ENCODE results near the gene CRYZL1. TPM values are rescaled to one million over a fixed set of nuclear protein-coding genes. Genes with fewer than 3 reads are reported as not detected.

CRYZL1 gene
- total and polyA plus RNA-seq, 2 donors (not counting 1 experiment from before 2014, with no cell fraction given), result 30.6 to 60.6 TPM

DNA sequence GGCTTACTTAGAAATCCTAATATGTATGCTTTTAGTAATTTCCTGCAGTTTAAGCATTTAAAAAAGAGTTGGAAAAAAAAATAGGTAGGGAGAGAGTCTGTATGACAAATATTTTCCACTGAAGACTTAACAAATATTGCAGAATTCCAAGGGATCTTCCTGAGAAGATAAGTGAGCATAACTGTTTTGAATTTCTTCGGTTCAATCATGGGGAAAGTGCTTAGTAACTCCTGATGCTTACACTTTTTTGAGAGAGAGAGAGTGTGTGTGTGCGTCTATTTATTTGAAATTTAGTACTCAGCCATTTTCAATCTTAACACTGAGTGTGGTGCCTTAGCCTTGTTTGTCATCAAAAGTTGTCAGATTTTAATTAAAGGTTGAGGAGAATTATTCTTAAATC lies 80.2 kb downstream of the CRYZL1 start:
- no peak for TF ChIP-seq EZH2 (IDR thresholded peaks at IDR 0.05; ENCODE audit: borderline replicate concordance, insufficient read depth, low read depth, low read length, poor library complexity, severe bottlenecking)
- TF ChIP-seq CTCF (IDR thresholded peaks at IDR 0.05), result no peak
- CTCF ChIA-PET, result interaction anchor here (1.2 kb wide), 1 partner anchor 44 kb away, joined by 3 read pairs; no protein-coding TSS in a partner anchor
- Histone ChIP-seq H3K9ac (ENCODE audit: low read length) (no peak overlapping the region), H3K4me1 (ENCODE audit: control insufficient read depth in 2 of 2, insufficient read depth in 2 of 2, low read length in 2 of 2) (no peaks in the 10 kb centered on the region), H3K4me2 (replicated peaks; ENCODE audit: low read depth, low read length, poor library complexity, severe bottlenecking) (no peak overlapping the region), H4K20me1 (ENCODE audit: control insufficient read depth, insufficient read depth, low read length, poor library complexity, severe bottlenecking) (peaks cover 65% of the 10 kb centered on the region), H2AFZ (ENCODE audit: insufficient read depth, low read depth, low read length, poor library complexity, severe bottlenecking) (no peak overlapping the region), H3K4me3 (ENCODE audit: control extremely low read depth in 1 of 5, extremely low read depth in 1 of 5, insufficient read depth in 1 of 5, low read depth in 2 of 5, low read length in 4 of 5) (no peak overlapping the region), H3K79me2 (ENCODE audit: control insufficient read depth, insufficient read depth, low read length) (peaks cover 78% of the 10 kb centered on the region), H3K27me3 (replicated peaks in 1 of 4; ENCODE audit: control extremely low read depth in 1 of 4, control insufficient read depth in 3 of 4, insufficient read depth in 4 of 4, low read length in 3 of 4) (no peaks in the 10 kb centered on the region), H3K9me3 (ENCODE audit: control extremely low read depth in 1 of 3, control insufficient read depth in 2 of 3, insufficient read depth in 1 of 3, low read length in 2 of 3) (no peaks in the 10 kb centered on the region), H3K36me3 (replicated peaks in 1 of 2; ENCODE audit: control extremely low read depth in 1 of 2, control insufficient read depth in 1 of 2, extremely low read depth in 1 of 2, insufficient read depth in 2 of 2, low read length in 1 of 2) (peaks cover 30 to 81% of the 10 kb centered on the region in 2 experiments), H3K27ac (ENCODE audit: low read length in 2 of 2) (no peak overlapping the region)
- 100% methylated on average over 1 of the region's 2 CpGs for WGBS (ENCODE audit: insufficient coverage)
- ATAC-seq (ENCODE audit: low read depth), result no peak
- H3K9me3 Mint-ChIP-seq (ENCODE audit: insufficient read depth), result no peaks in the 10 kb centered on the region
- H3K4me3 Mint-ChIP-seq, result no peak overlapping the region
- POLR2A ChIA-PET, result no interaction called here
- peaks cover 17% of the 10 kb centered on the region for H3K4me1 Mint-ChIP-seq
- no peak for DNase-seq
- intact Hi-C loops (cut with micrococcal nuclease), result loop anchor here (2.0 kb wide), 1 partner anchor 15 kb away; no protein-coding TSS in a partner anchor
- H3K27ac Mint-ChIP-seq, result no peak overlapping the region
- H3K27me3 Mint-ChIP-seq, result no peaks in the 10 kb centered on the region

DNA sequence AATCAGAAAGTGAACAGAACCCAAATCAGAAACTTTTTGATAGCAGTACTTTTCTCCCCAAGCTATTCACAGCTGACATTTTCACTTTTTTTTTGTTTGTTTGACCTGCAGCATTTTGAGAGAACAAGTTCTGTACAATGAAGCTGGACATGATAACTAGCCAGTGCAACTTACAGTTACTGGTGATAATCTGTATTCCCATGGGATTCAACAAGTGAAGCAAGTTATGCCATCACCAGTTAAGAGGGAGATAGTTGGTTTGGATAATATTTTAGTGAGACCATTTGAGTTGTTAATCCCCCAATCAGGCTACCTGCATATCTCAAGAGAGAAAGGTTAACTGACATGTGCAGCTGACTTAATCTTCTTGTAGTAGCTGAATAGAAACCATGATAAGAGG lies 80.6 kb downstream of the CRYZL1 start:
- ATAC-seq (ENCODE audit: low read depth), result no peak
- H2AFZ ChIP-seq (ENCODE audit: insufficient read depth, low read depth, low read length, poor library complexity, severe bottlenecking), result no peak overlapping the region
- POLR2A ChIA-PET, result no interaction called here
- Mint-ChIP-seq H3K4me1 (peaks cover 19% of the 10 kb centered on the region), H3K27ac (peak overlapping the region; percentile 23), H3K9me3 (ENCODE audit: insufficient read depth) (no peaks in the 10 kb centered on the region), H3K4me3 (no peak overlapping the region), H3K27me3 (no peaks in the 10 kb centered on the region)
- H3K27ac ChIP-seq (ENCODE audit: low read length in 2 of 2), result no peak overlapping the region
- no peak overlapping the region for H3K4me3 ChIP-seq (ENCODE audit: control extremely low read depth in 1 of 5, extremely low read depth in 1 of 5, insufficient read depth in 1 of 5, low read depth in 2 of 5, low read length in 4 of 5)
- TF ChIP-seq CTCF (IDR thresholded peaks at IDR 0.05) (no peak), EZH2 (IDR thresholded peaks at IDR 0.05; ENCODE audit: borderline replicate concordance, insufficient read depth, low read depth, low read length, poor library complexity, severe bottlenecking) (no peak)
- H4K20me1 ChIP-seq (ENCODE audit: control insufficient read depth, insufficient read depth, low read length, poor library complexity, severe bottlenecking), result peaks cover 69% of the 10 kb centered on the region
- no peak overlapping the region for H3K9ac ChIP-seq (ENCODE audit: low read length)
- H3K4me1 ChIP-seq (ENCODE audit: control insufficient read depth in 2 of 2, insufficient read depth in 2 of 2, low read length in 2 of 2), result peaks cover 0 to 2% of the 10 kb centered on the region in 2 donors
- no peak overlapping the region for H3K4me2 ChIP-seq (replicated peaks; ENCODE audit: low read depth, low read length, poor library complexity, severe bottlenecking)
- peaks cover 34 to 84% of the 10 kb centered on the region in 2 experiments for H3K36me3 ChIP-seq (replicated peaks in 1 of 2; ENCODE audit: control extremely low read depth in 1 of 2, control insufficient read depth in 1 of 2, extremely low read depth in 1 of 2, insufficient read depth in 2 of 2, low read length in 1 of 2)
- intact Hi-C loops (cut with micrococcal nuclease), result loop anchor here (2.0 kb wide), 1 partner anchor 14 kb away; no protein-coding TSS in a partner anchor
- no peaks in the 10 kb centered on the region for H3K9me3 ChIP-seq (ENCODE audit: control extremely low read depth in 1 of 3, control insufficient read depth in 2 of 3, insufficient read depth in 1 of 3, low read length in 2 of 3)
- H3K79me2 ChIP-seq (ENCODE audit: control insufficient read depth, insufficient read depth, low read length), result peaks cover 83% of the 10 kb centered on the region
- CTCF ChIA-PET, result interaction anchor here (1.2 kb wide), 1 partner anchor 45 kb away, joined by 3 read pairs; no protein-coding TSS in a partner anchor
- no peaks in the 10 kb centered on the region for H3K27me3 ChIP-seq (replicated peaks in 1 of 4; ENCODE audit: control extremely low read depth in 1 of 4, control insufficient read depth in 3 of 4, insufficient read depth in 4 of 4, low read length in 3 of 4)
- no peak for DNase-seq

Measured in B cell (primary cell).